SK-N-SH treated with all-trans-retinoic acid at 6 μM for 48 hours (cell line): Measurements from ENCODE around the gene MAP2K6.

Source experiments
- ATAC-seq: fragments of 200-7000 bp; cut with Tn5 transposase; 3 replicates; pipeline ENCODE4 v1.9.1; 2020; ENCODE audit warnings: mild to moderate bottlenecking, moderate library complexity
- ARNTL ChIP-seq: fragments of 450-650 bp; formaldehyde crosslinking; IDR thresholded peaks from 2 replicates; pipeline ENCODE4 v1.5.0; 2020; ENCODE audit warnings: low read depth, mild to moderate bottlenecking, moderate library complexity, borderline replicate concordance
- BACH2 ChIP-seq: fragments of 250-450 bp; sonication (Bioruptor Pico); IDR thresholded peaks from 2 replicates; pipeline ENCODE4 v1.9.0; 2021; ENCODE audit warnings: mild to moderate bottlenecking, borderline replicate concordance
- CSDC2 ChIP-seq: fragments of 250-450 bp; sonication (Bioruptor Pico); IDR thresholded peaks from 2 replicates; pipeline ENCODE4 v1.5.0; 2020; ENCODE audit warnings: mild to moderate bottlenecking, moderate library complexity
- ESRRG ChIP-seq: fragments of 250-450 bp; sonication (Bioruptor Pico); IDR thresholded peaks from 2 replicates; pipeline ENCODE4 v1.6.1; 2021; ENCODE audit warnings: mild to moderate bottlenecking
- GLIS3 ChIP-seq: fragments of 250-450 bp; sonication (Bioruptor Pico); IDR thresholded peaks from 2 replicates; pipeline ENCODE4 v1.5.0; 2020; ENCODE audit warnings: mild to moderate bottlenecking, moderate library complexity
- ISL1 ChIP-seq: fragments of 250-450 bp; sonication (Bioruptor Pico); IDR thresholded peaks from 2 replicates; pipeline ENCODE4 v2.1.2; 2022; ENCODE audit warnings: mild to moderate bottlenecking, moderate library complexity
- OSR1 ChIP-seq: fragments of 250-450 bp; sonication (Bioruptor Pico); IDR thresholded peaks from 2 replicates; pipeline ENCODE4 v1.8.0; 2022; ENCODE audit warnings: moderate library complexity, mild to moderate bottlenecking, inconsistent platforms
- PPARA ChIP-seq: fragments of 250-450 bp; sonication (Bioruptor Pico); IDR thresholded peaks from 2 replicates; pipeline ENCODE4 v1.5.0; 2020; ENCODE audit warnings: mild to moderate bottlenecking, borderline replicate concordance
- RARB ChIP-seq: fragments of 250-450 bp; sonication (Bioruptor Pico); IDR thresholded peaks from 2 replicates; pipeline ENCODE4 v1.8.0; 2021; ENCODE audit warnings: mild to moderate bottlenecking, moderate library complexity
- SNAI2 ChIP-seq: fragments of 250-450 bp; sonication (Bioruptor Pico); IDR thresholded peaks from 2 replicates; pipeline ENCODE4 v1.5.0; 2020; ENCODE audit warnings: mild to moderate bottlenecking, moderate library complexity
- TCF4 ChIP-seq: fragments of 250-450 bp; sonication (Bioruptor Pico); IDR thresholded peaks from 2 replicates; pipeline ENCODE4 v1.8.0; 2021; ENCODE audit warnings: mild to moderate bottlenecking, moderate library complexity, borderline replicate concordance
- TOX ChIP-seq: fragments of 250-450 bp; sonication (Bioruptor Pico); IDR thresholded peaks from 2 replicates; pipeline ENCODE4 v1.8.0; 2021; ENCODE audit warnings: mild to moderate bottlenecking, moderate library complexity, borderline replicate concordance
- ZC3H10 ChIP-seq: fragments of 250-450 bp; sonication (Bioruptor Pico); IDR thresholded peaks from 2 replicates; pipeline ENCODE4 v1.5.1; 2021; ENCODE audit warnings: mild to moderate bottlenecking, moderate library complexity
- ZFP3 ChIP-seq: fragments of 250-450 bp; sonication (Bioruptor Pico); IDR thresholded peaks from 2 replicates; pipeline ENCODE4 v1.5.0; 2020; ENCODE audit warnings: mild to moderate bottlenecking, moderate library complexity
- ZFP30 ChIP-seq: fragments of 450-650 bp; formaldehyde crosslinking; IDR thresholded peaks from 2 replicates; pipeline ENCODE4 v1.5.0; 2022; ENCODE audit warnings: mild to moderate bottlenecking, moderate library complexity
- ZNF565 ChIP-seq: fragments of 450-650 bp; formaldehyde crosslinking; conservative IDR thresholded peaks from 2 replicates; pipeline ENCODE4 v1.5.0; 2020; ENCODE audit warnings: low read depth, mild to moderate bottlenecking, moderate library complexity
- ZNF70 ChIP-seq: fragments of 450-650 bp; formaldehyde crosslinking; IDR thresholded peaks from 2 replicates; pipeline ENCODE4 v1.5.0; 2020; ENCODE audit warnings: mild to moderate bottlenecking, moderate library complexity
- ZNF8 ChIP-seq: fragments of 450-650 bp; formaldehyde crosslinking; IDR thresholded peaks from 2 replicates; pipeline ENCODE4 v1.5.0; 2020; ENCODE audit warnings: mild to moderate bottlenecking, moderate library complexity
- TF ChIP-seq, protein P1 (sequence below): fragments of 250-450 bp; sonication (Bioruptor Pico); IDR thresholded peaks from 2 replicates; pipeline ENCODE4 v1.8.0; 2020; ENCODE audit warnings: mild to moderate bottlenecking, moderate library complexity, borderline replicate concordance
- TF ChIP-seq, protein P2 (sequence below): fragments of 250-450 bp; sonication (Bioruptor Pico); IDR thresholded peaks from 2 replicates; pipeline ENCODE4 v1.5.0; 2020; ENCODE audit warnings: mild to moderate bottlenecking, moderate library complexity
- TF ChIP-seq, protein P3 (sequence below): fragments of 250-450 bp; sonication (Bioruptor Pico); IDR thresholded peaks from 2 replicates; pipeline ENCODE4 v1.8.0; 2021; ENCODE audit warnings: low read depth, mild to moderate bottlenecking, moderate library complexity, borderline replicate concordance
- TF ChIP-seq, protein P4 (sequence below): fragments of 250-450 bp; sonication (Bioruptor Pico); IDR thresholded peaks from 2 replicates; pipeline ENCODE4 v1.5.1; 2021; ENCODE audit warnings: mild to moderate bottlenecking, moderate library complexity
- TF ChIP-seq, protein P5 (sequence below): fragments of 250-450 bp; sonication (Bioruptor Pico); IDR thresholded peaks from 2 replicates; pipeline ENCODE4 v1.5.1; 2020; ENCODE audit warnings: low read depth, mild to moderate bottlenecking, moderate library complexity

The MAP2K6 gene

DNA sequence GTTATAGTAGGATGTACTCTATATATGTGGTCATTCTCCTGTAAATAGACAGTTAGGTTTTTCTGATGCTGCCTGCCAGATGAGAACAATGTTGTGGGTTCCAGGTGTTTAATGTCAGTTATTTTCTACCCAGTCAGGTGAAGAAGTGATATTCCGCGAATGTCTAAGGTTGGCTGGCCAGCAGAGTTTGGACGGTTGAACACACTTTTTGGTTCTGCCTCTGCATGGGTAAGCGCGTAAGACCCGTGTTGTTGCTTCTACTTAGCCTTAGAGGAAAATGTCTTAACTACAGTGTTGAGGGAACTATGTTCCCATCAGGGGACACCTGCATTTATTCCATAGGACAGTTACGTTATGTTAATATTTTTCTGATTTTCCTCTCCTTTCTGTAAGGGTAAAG lies 162.6 kb downstream of the MAP2K6 start:
- TF ChIP-seq, protein P1, sequence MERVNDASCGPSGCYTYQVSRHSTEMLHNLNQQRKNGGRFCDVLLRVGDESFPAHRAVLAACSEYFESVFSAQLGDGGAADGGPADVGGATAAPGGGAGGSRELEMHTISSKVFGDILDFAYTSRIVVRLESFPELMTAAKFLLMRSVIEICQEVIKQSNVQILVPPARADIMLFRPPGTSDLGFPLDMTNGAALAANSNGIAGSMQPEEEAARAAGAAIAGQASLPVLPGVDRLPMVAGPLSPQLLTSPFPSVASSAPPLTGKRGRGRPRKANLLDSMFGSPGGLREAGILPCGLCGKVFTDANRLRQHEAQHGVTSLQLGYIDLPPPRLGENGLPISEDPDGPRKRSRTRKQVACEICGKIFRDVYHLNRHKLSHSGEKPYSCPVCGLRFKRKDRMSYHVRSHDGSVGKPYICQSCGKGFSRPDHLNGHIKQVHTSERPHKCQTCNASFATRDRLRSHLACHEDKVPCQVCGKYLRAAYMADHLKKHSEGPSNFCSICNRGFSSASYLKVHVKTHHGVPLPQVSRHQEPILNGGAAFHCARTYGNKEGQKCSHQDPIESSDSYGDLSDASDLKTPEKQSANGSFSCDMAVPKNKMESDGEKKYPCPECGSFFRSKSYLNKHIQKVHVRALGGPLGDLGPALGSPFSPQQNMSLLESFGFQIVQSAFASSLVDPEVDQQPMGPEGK (CRISPR knock-in tag), result no peak
- TF ChIP-seq ARNTL (CRISPR knock-in tag), result no peak
- no peak for TF ChIP-seq PPARA (CRISPR knock-in tag)
- no peak for TF ChIP-seq OSR1
- no peak for TF ChIP-seq ZFP3 (CRISPR knock-in tag)
- TF ChIP-seq TOX (CRISPR knock-in tag), result no peak
- TF ChIP-seq ZNF70 (CRISPR knock-in tag), result no peak
- TF ChIP-seq, protein P2, sequence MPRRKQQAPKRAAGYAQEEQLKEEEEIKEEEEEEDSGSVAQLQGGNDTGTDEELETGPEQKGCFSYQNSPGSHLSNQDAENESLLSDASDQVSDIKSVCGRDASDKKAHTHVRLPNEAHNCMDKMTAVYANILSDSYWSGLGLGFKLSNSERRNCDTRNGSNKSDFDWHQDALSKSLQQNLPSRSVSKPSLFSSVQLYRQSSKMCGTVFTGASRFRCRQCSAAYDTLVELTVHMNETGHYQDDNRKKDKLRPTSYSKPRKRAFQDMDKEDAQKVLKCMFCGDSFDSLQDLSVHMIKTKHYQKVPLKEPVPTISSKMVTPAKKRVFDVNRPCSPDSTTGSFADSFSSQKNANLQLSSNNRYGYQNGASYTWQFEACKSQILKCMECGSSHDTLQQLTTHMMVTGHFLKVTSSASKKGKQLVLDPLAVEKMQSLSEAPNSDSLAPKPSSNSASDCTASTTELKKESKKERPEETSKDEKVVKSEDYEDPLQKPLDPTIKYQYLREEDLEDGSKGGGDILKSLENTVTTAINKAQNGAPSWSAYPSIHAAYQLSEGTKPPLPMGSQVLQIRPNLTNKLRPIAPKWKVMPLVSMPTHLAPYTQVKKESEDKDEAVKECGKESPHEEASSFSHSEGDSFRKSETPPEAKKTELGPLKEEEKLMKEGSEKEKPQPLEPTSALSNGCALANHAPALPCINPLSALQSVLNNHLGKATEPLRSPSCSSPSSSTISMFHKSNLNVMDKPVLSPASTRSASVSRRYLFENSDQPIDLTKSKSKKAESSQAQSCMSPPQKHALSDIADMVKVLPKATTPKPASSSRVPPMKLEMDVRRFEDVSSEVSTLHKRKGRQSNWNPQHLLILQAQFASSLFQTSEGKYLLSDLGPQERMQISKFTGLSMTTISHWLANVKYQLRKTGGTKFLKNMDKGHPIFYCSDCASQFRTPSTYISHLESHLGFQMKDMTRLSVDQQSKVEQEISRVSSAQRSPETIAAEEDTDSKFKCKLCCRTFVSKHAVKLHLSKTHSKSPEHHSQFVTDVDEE (CRISPR knock-in tag), result no peak
- TF ChIP-seq RARB (CRISPR knock-in tag), result no peak
- no peak for TF ChIP-seq ZNF565 (CRISPR knock-in tag)
- no peak for TF ChIP-seq SNAI2
- no peak for TF ChIP-seq ESRRG
- no peak for TF ChIP-seq BACH2 (CRISPR knock-in tag)
- TF ChIP-seq CSDC2 (CRISPR knock-in tag), result no peak
- TF ChIP-seq, protein P3, sequence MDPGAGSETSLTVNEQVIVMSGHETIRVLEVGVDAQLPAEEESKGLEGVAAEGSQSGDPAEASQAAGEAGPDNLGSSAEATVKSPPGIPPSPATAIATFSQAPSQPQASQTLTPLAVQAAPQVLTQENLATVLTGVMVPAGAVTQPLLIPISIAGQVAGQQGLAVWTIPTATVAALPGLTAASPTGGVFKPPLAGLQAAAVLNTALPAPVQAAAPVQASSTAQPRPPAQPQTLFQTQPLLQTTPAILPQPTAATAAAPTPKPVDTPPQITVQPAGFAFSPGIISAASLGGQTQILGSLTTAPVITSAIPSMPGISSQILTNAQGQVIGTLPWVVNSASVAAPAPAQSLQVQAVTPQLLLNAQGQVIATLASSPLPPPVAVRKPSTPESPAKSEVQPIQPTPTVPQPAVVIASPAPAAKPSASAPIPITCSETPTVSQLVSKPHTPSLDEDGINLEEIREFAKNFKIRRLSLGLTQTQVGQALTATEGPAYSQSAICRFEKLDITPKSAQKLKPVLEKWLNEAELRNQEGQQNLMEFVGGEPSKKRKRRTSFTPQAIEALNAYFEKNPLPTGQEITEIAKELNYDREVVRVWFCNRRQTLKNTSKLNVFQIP (CRISPR knock-in tag), result no peak
- TF ChIP-seq ISL1 (CRISPR knock-in tag), result no peak
- TF ChIP-seq GLIS3 (CRISPR knock-in tag), result no peak
- TF ChIP-seq ZC3H10 (CRISPR knock-in tag), result no peak
- TF ChIP-seq ZFP30 (CRISPR knock-in tag), result no peak
- ATAC-seq, result no peak

DNA sequence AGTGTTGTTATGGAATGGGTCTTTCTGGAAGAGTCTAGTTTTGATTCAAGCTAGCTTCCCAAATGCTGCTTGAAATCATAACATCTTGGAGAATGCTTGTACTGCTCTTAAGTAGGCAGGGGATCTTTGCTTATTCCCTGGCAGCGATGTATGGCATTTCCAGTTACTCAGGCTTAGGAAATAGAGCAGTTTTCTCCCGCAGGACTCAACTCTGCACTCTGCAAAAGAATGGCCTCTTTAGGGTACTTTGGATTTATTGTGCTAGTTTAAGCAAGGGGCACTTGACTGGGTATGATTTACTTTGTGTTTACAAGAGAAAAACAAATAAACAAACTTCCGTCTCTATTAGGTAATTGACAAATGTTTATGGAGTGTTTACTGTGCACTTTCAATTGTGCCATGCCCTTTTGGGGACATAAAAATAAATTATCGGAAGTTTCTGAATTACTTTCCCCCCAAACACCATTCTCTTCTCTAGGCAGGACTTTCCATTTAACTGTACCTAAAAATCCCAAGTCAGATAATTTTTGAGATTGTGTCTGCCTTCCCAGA lies 164.0 kb downstream of the MAP2K6 start:
- no peak for ATAC-seq
- TF ChIP-seq ARNTL (CRISPR knock-in tag), result no peak
- no peak for TF ChIP-seq ZNF565 (CRISPR knock-in tag)
- TF ChIP-seq GLIS3 (CRISPR knock-in tag), result no peak
- TF ChIP-seq ESRRG, result no peak
- TF ChIP-seq CSDC2 (CRISPR knock-in tag), result no peak
- TF ChIP-seq RARB (CRISPR knock-in tag), result no peak
- TF ChIP-seq, protein P3 (CRISPR knock-in tag), result no peak
- TF ChIP-seq SNAI2, result no peak
- TF ChIP-seq, all 23 proteins: peak for 0

DNA sequence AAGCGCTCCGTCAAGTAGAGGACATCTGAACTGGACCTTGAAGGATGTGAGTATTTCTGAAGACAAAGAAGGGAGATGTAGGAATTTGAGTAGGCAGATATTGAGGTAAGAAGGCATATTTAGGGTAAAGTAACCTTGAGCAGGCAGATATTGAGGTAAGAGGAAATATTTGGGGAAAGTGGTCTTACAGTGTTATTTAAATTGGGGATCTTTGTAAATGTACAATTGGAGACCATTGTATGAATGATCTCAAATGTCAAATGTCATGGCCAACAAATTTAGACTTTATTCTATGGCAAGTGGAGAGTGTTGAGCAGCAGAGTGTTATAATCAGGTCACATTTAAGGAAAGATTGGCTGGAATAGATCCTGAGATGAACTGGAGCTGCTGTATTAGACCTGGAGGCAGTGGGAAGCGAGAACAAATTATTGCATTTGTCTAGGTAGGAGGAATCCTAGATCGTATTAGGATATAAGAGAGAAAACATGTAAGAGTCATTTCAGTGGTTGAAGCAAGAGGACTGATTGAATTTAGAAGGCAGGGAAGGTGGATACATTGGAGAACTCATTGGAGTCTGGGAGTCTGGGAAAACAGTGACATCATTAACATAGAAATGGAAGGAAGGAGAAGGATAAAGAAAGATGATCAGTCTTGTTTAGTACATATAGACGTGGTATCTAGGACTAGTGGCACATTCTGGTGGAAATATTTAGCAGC lies 165.6 kb downstream of the MAP2K6 start:
- no peak for ATAC-seq
- TF ChIP-seq, protein P1 (CRISPR knock-in tag), result no peak
- no peak for TF ChIP-seq ZC3H10 (CRISPR knock-in tag)
- TF ChIP-seq TCF4 (CRISPR knock-in tag), result no peak
- TF ChIP-seq, protein P4, sequence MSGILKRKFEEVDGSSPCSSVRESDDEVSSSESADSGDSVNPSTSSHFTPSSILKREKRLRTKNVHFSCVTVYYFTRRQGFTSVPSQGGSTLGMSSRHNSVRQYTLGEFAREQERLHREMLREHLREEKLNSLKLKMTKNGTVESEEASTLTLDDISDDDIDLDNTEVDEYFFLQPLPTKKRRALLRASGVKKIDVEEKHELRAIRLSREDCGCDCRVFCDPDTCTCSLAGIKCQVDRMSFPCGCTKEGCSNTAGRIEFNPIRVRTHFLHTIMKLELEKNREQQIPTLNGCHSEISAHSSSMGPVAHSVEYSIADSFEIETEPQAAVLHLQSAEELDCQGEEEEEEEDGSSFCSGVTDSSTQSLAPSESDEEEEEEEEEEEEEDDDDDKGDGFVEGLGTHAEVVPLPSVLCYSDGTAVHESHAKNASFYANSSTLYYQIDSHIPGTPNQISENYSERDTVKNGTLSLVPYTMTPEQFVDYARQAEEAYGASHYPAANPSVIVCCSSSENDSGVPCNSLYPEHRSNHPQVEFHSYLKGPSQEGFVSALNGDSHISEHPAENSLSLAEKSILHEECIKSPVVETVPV (CRISPR knock-in tag), result no peak
- TF ChIP-seq BACH2 (CRISPR knock-in tag), result no peak
- TF ChIP-seq ZFP30 (CRISPR knock-in tag), result no peak
- TF ChIP-seq, protein P5, sequence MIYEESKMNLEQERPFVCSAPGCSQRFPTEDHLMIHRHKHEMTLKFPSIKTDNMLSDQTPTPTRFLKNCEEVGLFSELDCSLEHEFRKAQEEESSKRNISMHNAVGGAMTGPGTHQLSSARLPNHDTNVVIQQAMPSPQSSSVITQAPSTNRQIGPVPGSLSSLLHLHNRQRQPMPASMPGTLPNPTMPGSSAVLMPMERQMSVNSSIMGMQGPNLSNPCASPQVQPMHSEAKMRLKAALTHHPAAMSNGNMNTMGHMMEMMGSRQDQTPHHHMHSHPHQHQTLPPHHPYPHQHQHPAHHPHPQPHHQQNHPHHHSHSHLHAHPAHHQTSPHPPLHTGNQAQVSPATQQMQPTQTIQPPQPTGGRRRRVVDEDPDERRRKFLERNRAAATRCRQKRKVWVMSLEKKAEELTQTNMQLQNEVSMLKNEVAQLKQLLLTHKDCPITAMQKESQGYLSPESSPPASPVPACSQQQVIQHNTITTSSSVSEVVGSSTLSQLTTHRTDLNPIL (CRISPR knock-in tag), result no peak
- TF ChIP-seq ZNF8 (CRISPR knock-in tag), result no peak
- no peak for TF ChIP-seq CSDC2 (CRISPR knock-in tag)
- no peak for TF ChIP-seq ISL1 (CRISPR knock-in tag)
- TF ChIP-seq GLIS3 (CRISPR knock-in tag), result no peak
- TF ChIP-seq ESRRG, result no peak
- TF ChIP-seq TOX (CRISPR knock-in tag), result no peak
